ENCODE measurements around the gene C12orf50.

- TF ChIP-seq CTCF (CRISPR knock-in tag; IDR thresholded peaks at IDR 0.05): no peak
- no peak for TF ChIP-seq HMGXB4 (CRISPR knock-in tag; IDR thresholded peaks at IDR 0.05; ENCODE audit: borderline replicate concordance in 1 of 2, low read depth in 1 of 2)
- no peak for TF ChIP-seq MAFF (IDR thresholded peaks at IDR 0.05; ENCODE audit: low read depth, low read length)
- TF ChIP-seq ZNF646 (CRISPR knock-in tag; IDR thresholded peaks at IDR 0.05): no peak
- no peak for TF ChIP-seq SMAD1 (CRISPR knock-in tag; IDR thresholded peaks at IDR 0.05; ENCODE audit: borderline replicate concordance, low read depth)
- TF ChIP-seq BATF2 (CRISPR knock-in tag; IDR thresholded peaks at IDR 0.05): no peak
- no peak for TF ChIP-seq GATAD2A (CRISPR knock-in tag; IDR thresholded peaks at IDR 0.05)
- no peak for TF ChIP-seq POLR2G (IDR thresholded peaks at IDR 0.05; ENCODE audit: low read depth, low read length)
- TF ChIP-seq RAD21 (CRISPR knock-in tag; IDR thresholded peaks at IDR 0.05): no peak
Measured at GRCh38 chr12:87952223-87952622, 77.0 kb downstream of the C12orf50 start.
